Measurements from ENCODE around the gene GAS1. TPM values are rescaled to one million over a fixed set of nuclear protein-coding genes. Genes with fewer than 3 reads are reported as not detected.

Gene GAS1
- polyA plus RNA-seq, 1 donor (not counting 4 experiments of a cell fraction or from before 2014, with no cell fraction given): 0.75 TPM

GRCh38 chr9:86978922-86979474 is 31.7 kb upstream of the GAS1 start:
- no peaks in the 10 kb centered on the region for H3K79me2 ChIP-seq (ENCODE audit: control insufficient read depth, insufficient read depth, low read length)
- TF ChIP-seq EZH2 (IDR thresholded peaks at IDR 0.05; ENCODE audit: low read length) (no peak), CTCF (optimal IDR thresholded peaks at IDR 0.05 in 1 of 3, IDR thresholded peaks at IDR 0.05 in 1 of 3, conservative IDR thresholded peaks at IDR 0.05 in 1 of 3; ENCODE audit: extremely low read depth in 1 of 3, insufficient read depth in 2 of 3, low read length in 3 of 3) (no peak)
- H3K9ac ChIP-seq (ENCODE audit: control insufficient read depth, extremely low read depth, insufficient read depth, low read length): no peak overlapping the region
- no peaks in the 10 kb centered on the region for H3K9me1 ChIP-seq (ENCODE audit: control insufficient read depth, extremely low read depth, insufficient read depth, low read length)
- no peaks in the 10 kb centered on the region for H3K27me3 ChIP-seq (ENCODE audit: control insufficient read depth, extremely low read depth, insufficient read depth, low read length)
- H3K27ac ChIP-seq (ENCODE audit: control insufficient read depth, insufficient read depth, low read length): no peak overlapping the region
- H3K4me3 ChIP-seq (ENCODE audit: control insufficient read depth in 2 of 3, extremely low read depth in 1 of 3, insufficient read depth in 2 of 3, low read depth in 1 of 3, low read length in 3 of 3): no peak overlapping the region
- no peak for FAIRE-seq
- H3K4me2 ChIP-seq (ENCODE audit: control insufficient read depth, extremely low read depth, insufficient read depth, low read depth, low read length): no peak overlapping the region
- H3K36me3 ChIP-seq (ENCODE audit: control insufficient read depth in 2 of 2, extremely low read depth in 1 of 2, insufficient read depth in 2 of 2, low read length in 2 of 2): no peaks in the 10 kb centered on the region
- no peak overlapping the region for H2AFZ ChIP-seq (ENCODE audit: control insufficient read depth, low read length)
- no peak for DNase-seq (ENCODE audit: low read depth, low spot score)
- no peaks in the 10 kb centered on the region for H3K9me3 ChIP-seq (ENCODE audit: control insufficient read depth, low read depth, low read length)
- dilution Hi-C loops (cut with MboI; ENCODE audit: extremely low pct_ligation_motif_present, low sequenced_read_pairs): no loop called here
- no peaks in the 10 kb centered on the region for H4K20me1 ChIP-seq (ENCODE audit: control insufficient read depth, extremely low read depth, insufficient read depth, low read length)
- H3K4me1 ChIP-seq (ENCODE audit: control insufficient read depth, extremely low read depth, insufficient read depth, low read length): peaks cover 50% of the 10 kb centered on the region

- Histone ChIP-seq H2AFZ (ENCODE audit: control insufficient read depth, low read length) (no peak overlapping the region), H3K4me1 (ENCODE audit: control insufficient read depth, extremely low read depth, insufficient read depth, low read length) (peaks cover 47% of the 10 kb centered on the region), H3K27ac (ENCODE audit: control insufficient read depth, insufficient read depth, low read length) (no peak overlapping the region), H3K4me2 (ENCODE audit: control insufficient read depth, extremely low read depth, insufficient read depth, low read depth, low read length) (no peak overlapping the region), H4K20me1 (ENCODE audit: control insufficient read depth, extremely low read depth, insufficient read depth, low read length) (no peaks in the 10 kb centered on the region), H3K4me3 (ENCODE audit: control insufficient read depth in 2 of 3, extremely low read depth in 1 of 3, insufficient read depth in 2 of 3, low read depth in 1 of 3, low read length in 3 of 3) (no peak overlapping the region), H3K9me3 (ENCODE audit: control insufficient read depth, low read depth, low read length) (no peaks in the 10 kb centered on the region), H3K27me3 (ENCODE audit: control insufficient read depth, extremely low read depth, insufficient read depth, low read length) (no peaks in the 10 kb centered on the region), H3K9me1 (ENCODE audit: control insufficient read depth, extremely low read depth, insufficient read depth, low read length) (no peaks in the 10 kb centered on the region), H3K9ac (ENCODE audit: control insufficient read depth, extremely low read depth, insufficient read depth, low read length) (no peak overlapping the region), H3K79me2 (ENCODE audit: control insufficient read depth, insufficient read depth, low read length) (no peaks in the 10 kb centered on the region), H3K36me3 (ENCODE audit: control insufficient read depth in 2 of 2, extremely low read depth in 1 of 2, insufficient read depth in 2 of 2, low read length in 2 of 2) (no peaks in the 10 kb centered on the region)
- dilution Hi-C loops (cut with MboI; ENCODE audit: extremely low pct_ligation_motif_present, low sequenced_read_pairs): no loop called here
- FAIRE-seq (no peak), DNase-seq (ENCODE audit: low read depth, low spot score) (no peak)
- TF ChIP-seq CTCF (optimal IDR thresholded peaks at IDR 0.05 in 1 of 3, IDR thresholded peaks at IDR 0.05 in 1 of 3, conservative IDR thresholded peaks at IDR 0.05 in 1 of 3; ENCODE audit: extremely low read depth in 1 of 3, insufficient read depth in 2 of 3, low read length in 3 of 3): no peak
- no peak for TF ChIP-seq EZH2 (IDR thresholded peaks at IDR 0.05; ENCODE audit: low read length)
Observed at GRCh38 chr9:86978413-86978812, 31.1 kb upstream of the GAS1 start.
